ENCODE results near the gene PCCB.

- TF ChIP-seq EP300 (conservative IDR thresholded peaks at IDR 0.05; ENCODE audit: poor library complexity, severe bottlenecking) (no peak), TAF1 (IDR thresholded peaks at IDR 0.05; ENCODE audit: low read depth) (no peak), CTCF (IDR thresholded peaks at IDR 0.05; ENCODE audit: poor library complexity, severe bottlenecking) (no peak), POLR2AphosphoS5 (IDR thresholded peaks at IDR 0.05) (no peak)
These were observed 82.2 kb downstream of the PCCB start for GRCh38 chr3:136332302-136332701.
